ENCODE results near the gene HAUS8. TPM values are rescaled to one million over a fixed set of nuclear protein-coding genes. Genes with fewer than 3 reads are reported as not detected.

The HAUS8 gene
- total and polyA plus RNA-seq, 2 of the 4 experiments (the other 2 are of a cell fraction) = 3.4 to 14.2 TPM

GRCh38 chr19:17088552-17088951, 13.3 kb upstream of the HAUS8 start:
- peak overlapping the region; percentile 48 for H3K9ac ChIP-seq (ENCODE audit: low read depth, low read length)
- dilution Hi-C loops (cut with HindIII; ENCODE audit: low sequenced_read_pairs, unreplicated experiment) = no loop called here
- intact Hi-C loops (cut with micrococcal nuclease) = no loop called here

More at GRCh38 chr19:17088552-17088951, 13.3 kb upstream of the HAUS8 start:
- H3K79me1 ChIP-seq (ENCODE audit: low read depth in 1 of 2, low read length in 2 of 2) = peaks cover 19 to 69% of the 10 kb centered on the region in 2 experiments
- H3K4me3 ChIP-seq (ENCODE audit: insufficient read depth, low read depth, low read length) = no peak overlapping the region
- WGBS, 2 experiments (ENCODE audit: extremely low coverage in 2 of 2, insufficient read length in 1 of 2) = no CpG with 5 or more reads among the region's 5 CpGs
- peak overlapping the region; percentile 54 for H3K18ac ChIP-seq (ENCODE audit: low read depth, low read length)
- in situ Hi-C loops (cut with MboI; ENCODE audit: low sequenced_read_pairs) = no loop called here
- peak overlapping the region; percentile 22 to 82; a peak in 3 of 4 replicates for H4K8ac ChIP-seq (ENCODE audit: low read depth in 2 of 2, low read length in 2 of 2)
- H3K27ac ChIP-seq (ENCODE audit: insufficient read depth, low read length) = peak overlapping the region; percentile 93
- ChIA-PET CTCF (no interaction called here), POLR2A (ENCODE audit: unreplicated experiment) (no interaction called here)
- peak overlapping the region; percentile 51 for H3K4me2 ChIP-seq (ENCODE audit: low read depth, low read length)
- H2BK120ac ChIP-seq (ENCODE audit: low read depth, low read length) = peak overlapping the region; percentile 69
- peak overlapping the region; percentile 40 for H3K56ac ChIP-seq (ENCODE audit: extremely low read depth, insufficient read depth, low read length)
- peak overlapping the region; percentile 68 for H2AK9ac ChIP-seq (replicated peaks; ENCODE audit: low read depth, low read length, poor library complexity)
- peak overlapping the region; percentile 63; the same call in 2 of the 3 replicates for H2BK15ac ChIP-seq (ENCODE audit: low read depth, low read length)
- H2AK5ac ChIP-seq (ENCODE audit: low read depth, low read length) = peak overlapping the region; percentile 87
- peak overlapping the region; percentile 46; the same call in 1 of the 2 replicates for H4K5ac ChIP-seq (ENCODE audit: low read depth, low read length)
- ATAC-seq (ENCODE audit: low read depth) (no peak), DNase-seq (peak; percentile 23)
- peak overlapping the region; percentile 71 for H3K14ac ChIP-seq (replicated peaks; ENCODE audit: low read depth, low read length)
- peak overlapping the region; percentile 86 for H3K4ac ChIP-seq (ENCODE audit: low read depth, low read length)
- H2BK20ac ChIP-seq (ENCODE audit: low read depth, low read length) = peak overlapping the region; percentile 78; the same call in 1 of the 2 replicates
- H3K23ac ChIP-seq (ENCODE audit: low read depth, low read length) = peak overlapping the region; percentile 34; the same call in 1 of the 2 replicates
- TF ChIP-seq CTCF (conservative IDR thresholded peaks at IDR 0.05; ENCODE audit: low read depth, low read length) (no peak), RCOR1 (IDR thresholded peaks at IDR 0.05; ENCODE audit: insufficient replicate concordance, low read length) (no peak), MAFK (IDR thresholded peaks at IDR 0.05; ENCODE audit: low read depth, low read length) (no peak), ELK1 (IDR thresholded peaks at IDR 0.05; ENCODE audit: borderline replicate concordance, low read depth, low read length) (no peak), MAZ (IDR thresholded peaks at IDR 0.05; ENCODE audit: borderline replicate concordance, low read depth, low read length) (no peak), FOS (IDR thresholded peaks at IDR 0.05; ENCODE audit: low read depth, low read length) (no peak), SMC3 (IDR thresholded peaks at IDR 0.05; ENCODE audit: low read depth, low read length) (no peak), BHLHE40 (IDR thresholded peaks at IDR 0.05; ENCODE audit: low read depth, low read length) (no peak)
- H4K20me1 ChIP-seq (ENCODE audit: insufficient read depth, low read length) = peaks cover 81% of the 10 kb centered on the region
- H4K91ac ChIP-seq (ENCODE audit: insufficient read depth, low read depth, low read length) = peak overlapping the region; percentile 54
- no peak overlapping the region for H2AFZ ChIP-seq (replicated peaks; ENCODE audit: low read length, poor library complexity)
- no peaks in the 10 kb centered on the region for H3K27me3 ChIP-seq (ENCODE audit: control insufficient read depth, insufficient read depth, low read length)
- H3K9me3 ChIP-seq (ENCODE audit: control insufficient read depth, insufficient read depth, low read length) = no peaks in the 10 kb centered on the region; the same call in 1 of the 2 replicates
- H3K4me1 ChIP-seq (ENCODE audit: control insufficient read depth, insufficient read depth, low read length) = peaks cover 30% of the 10 kb centered on the region
- peaks cover 31% of the 10 kb centered on the region for H3K9me1 ChIP-seq (ENCODE audit: insufficient read depth, low read length)
- H3K36me3 ChIP-seq (ENCODE audit: control insufficient read depth, insufficient read depth, low read length) = peaks cover 18% of the 10 kb centered on the region
- H2BK5ac ChIP-seq (ENCODE audit: low read depth, low read length, poor library complexity, severe bottlenecking) = peak overlapping the region; percentile 93
- no TSS peak for BruUV-seq (replicated peaks)
